ENCODE data around the gene FAM25C.
A peak's percentile ranks its signal among the peaks of the same experiment; 100 is the strongest.
"Not testable (repeated sequence)": the region's sequence is repeated elsewhere in the genome, so short reads cannot be mapped to it uniquely, and the experiment has no call there.

FAM25C gene

GRCh38 chr10:47999691-48000090 is at the start of gene FAM25C:
Gene FAM25C, minus strand, starts transcription at chr10:47999791. Its CDS starts 26 bp downstream, at chr10:47999765.
- DNase-seq = not testable (repeated sequence)

- not testable (repeated sequence) for DNase-seq
These were observed 45.0 kb upstream of the FAM25C start for GRCh38 chr10:48044557-48044956.

DNA sequence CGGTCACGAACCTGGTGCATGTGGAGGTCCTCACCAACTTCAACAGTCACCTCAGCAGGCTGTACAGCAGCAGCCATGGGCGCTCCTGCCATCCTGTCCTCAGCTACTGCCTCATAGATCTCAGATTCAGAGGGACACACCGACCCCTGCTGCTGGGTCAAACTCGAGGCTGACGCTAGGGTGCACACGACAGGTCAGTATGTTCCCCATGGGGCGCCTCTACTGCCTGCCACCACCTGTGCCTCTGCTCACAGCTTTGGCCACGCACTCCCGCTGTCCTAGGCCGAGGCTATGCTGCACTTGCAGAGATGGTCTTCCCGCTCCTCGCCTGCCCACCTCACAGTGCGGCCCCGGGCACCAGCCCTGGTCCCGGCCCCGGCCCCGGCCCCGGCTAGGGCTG is 31.8 kb upstream of the FAM25C start:
- DNase-seq = not testable (repeated sequence)

DNA sequence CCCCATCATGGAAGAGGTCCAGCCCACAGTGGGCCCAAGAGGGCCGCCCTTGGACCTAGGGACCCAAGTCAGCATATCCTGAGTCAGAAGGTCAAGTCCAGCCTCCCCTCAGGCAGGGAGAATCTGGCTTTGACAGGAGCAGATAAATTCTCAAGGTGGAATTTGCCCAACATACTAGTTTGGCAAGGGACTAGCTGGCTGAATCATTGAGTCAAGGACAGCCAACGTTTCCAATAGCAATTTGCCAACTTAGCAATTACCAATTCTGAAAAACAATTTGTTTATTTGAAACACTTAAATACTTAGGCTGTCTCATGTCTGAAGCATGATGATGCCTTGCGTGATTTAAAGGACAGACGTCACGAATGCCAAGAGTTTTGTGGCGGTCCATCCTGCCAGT is 2.7 kb upstream of the FAM25C start:
- DNase-seq = not testable (repeated sequence)

- DNase-seq = peak; percentile 16
These were observed 5.5 kb downstream of the FAM25C start for GRCh38 chr10:47994045-47994444.

DNA sequence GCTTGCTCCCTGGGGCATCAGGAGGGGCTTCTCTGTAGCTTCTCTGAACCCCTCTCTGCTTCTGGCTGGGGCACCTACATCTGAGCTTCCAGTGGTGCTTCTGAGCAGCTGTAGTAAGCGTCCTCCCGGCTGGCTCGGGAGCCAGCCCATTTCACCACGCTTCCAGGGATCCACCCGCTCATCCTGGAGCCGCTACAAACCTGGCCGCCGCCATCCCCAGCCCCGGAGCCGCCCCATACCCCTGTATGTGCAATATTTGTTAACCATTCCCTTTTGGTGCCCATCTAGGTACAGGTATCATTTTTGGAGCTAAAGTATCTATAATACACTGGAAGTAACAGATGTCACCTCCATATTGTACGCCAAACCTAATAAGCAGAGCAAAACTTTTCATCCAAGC is 7.0 kb downstream of the FAM25C start:
- DNase-seq = not testable (repeated sequence)

DNA sequence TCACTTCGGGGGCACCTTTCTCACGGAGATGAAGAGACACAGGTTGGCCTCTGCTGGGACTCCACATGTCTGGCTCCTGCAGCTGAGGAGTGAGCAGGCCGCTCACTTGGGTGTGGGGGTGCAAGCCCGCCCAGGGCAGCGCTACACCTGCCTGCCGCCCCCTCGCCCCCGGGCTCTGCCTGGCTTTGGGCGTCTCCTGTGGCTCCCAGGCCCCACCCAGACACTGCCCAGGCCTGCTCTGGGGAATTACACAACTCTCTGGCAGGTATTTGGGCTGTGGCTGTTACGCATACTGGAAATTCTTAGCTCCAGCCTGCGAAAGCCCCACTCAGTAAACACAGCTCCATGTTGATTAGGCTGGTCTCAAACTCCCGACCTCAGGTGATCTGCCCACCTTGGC is 7.9 kb downstream of the FAM25C start:
- not testable (repeated sequence) for DNase-seq

DNA sequence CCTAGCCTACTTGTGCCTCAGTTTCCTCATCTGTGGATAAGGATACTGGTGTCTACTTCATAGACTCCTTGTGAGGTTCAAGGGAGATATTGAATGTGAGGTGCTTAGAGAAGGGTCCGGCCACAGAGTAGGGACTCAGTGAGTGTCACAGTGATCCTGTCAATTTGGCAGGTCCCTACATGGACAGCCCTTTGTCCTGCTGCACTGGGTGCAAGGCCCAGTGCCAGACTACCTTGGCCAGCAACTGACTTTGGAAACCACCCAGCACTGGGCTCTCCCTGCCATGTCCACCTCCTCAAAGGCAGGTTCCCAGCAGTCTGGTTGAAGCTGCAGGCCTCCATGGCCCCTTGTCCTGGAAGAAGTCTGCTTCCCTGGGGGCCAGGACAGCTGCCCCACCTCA is 9.5 kb downstream of the FAM25C start:
- not testable (repeated sequence) for DNase-seq

DNA sequence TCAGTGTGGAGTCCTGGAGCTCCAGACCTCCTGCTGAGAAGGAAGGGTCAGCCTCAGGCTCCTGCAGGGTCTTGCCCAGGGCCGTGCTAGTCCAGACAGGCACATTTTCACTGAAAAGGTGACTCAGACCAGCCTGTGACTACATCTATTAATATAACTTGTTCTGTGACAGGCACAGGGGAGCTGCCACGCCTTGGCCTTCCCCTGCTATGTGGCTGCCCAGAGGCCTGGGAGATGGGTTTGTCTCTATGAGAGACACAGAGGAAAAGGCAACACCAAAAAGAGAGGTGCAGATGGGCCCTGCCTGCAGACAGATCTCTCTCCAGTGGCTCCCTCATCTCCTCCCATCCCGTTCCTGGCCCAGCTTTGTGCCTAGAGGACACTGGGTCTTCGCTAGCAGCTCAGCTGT is 10.0 kb downstream of the FAM25C start:
- DNase-seq = not testable (repeated sequence)

GRCh38 chr10:47988718-47989541 is 10.7 kb downstream of the FAM25C start:
- DNase-seq = not testable (repeated sequence)

GRCh38 chr10:47987952-47988351 is 11.6 kb downstream of the FAM25C start:
- DNase-seq = not testable (repeated sequence)

DNA sequence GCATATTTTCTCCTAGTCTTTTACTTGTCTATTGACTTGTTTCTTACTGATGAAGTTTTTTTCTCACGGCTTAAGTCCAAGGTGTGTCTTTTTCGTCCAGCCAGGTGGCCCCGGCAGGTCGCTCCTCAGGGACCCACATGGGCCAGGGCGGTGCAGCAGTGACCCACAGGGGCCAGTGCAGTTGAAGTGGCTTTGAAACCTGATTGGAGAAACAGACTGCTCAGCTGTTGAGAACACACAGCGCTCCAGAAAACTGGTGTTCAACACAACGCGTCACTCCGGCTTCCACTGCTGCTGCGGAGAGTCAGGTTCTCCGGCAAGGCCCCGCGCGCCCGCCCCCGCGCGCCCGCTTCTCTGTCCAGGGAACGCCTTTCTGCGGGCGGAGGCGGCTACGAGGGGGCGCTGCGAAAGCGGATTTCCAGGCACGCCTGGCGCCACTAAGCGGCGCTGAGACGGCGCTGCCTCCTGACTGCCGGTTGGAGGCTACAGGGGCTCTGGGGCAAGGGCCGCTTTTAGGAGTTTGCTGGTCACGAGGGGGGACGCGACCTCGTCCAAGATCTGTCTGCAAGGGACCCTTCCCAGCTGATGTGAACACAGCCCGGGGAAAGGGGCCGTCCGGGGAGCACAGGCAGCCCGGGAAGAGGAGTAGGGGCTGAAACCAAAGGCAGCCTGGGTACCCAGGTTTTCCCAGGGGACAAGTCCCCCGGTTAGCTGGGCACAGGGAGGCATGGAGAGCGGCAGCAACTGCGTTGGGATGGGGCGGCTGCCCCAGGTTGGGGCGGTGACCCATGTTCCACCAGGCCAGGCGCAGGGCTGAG is 13.0 kb downstream of the FAM25C start:
- not testable (repeated sequence) for DNase-seq

- not testable (repeated sequence) for DNase-seq
These were observed 24.2 kb downstream of the FAM25C start for GRCh38 chr10:47975409-47975808.

- not testable (repeated sequence) for DNase-seq
These were observed 26.5 kb downstream of the FAM25C start for GRCh38 chr10:47973131-47973530.

GRCh38 chr10:47972077-47972476 is 27.5 kb downstream of the FAM25C start:
- DNase-seq = not testable (repeated sequence)

GRCh38 chr10:47971598-47971997 is 28.0 kb downstream of the FAM25C start:
- not testable (repeated sequence) for DNase-seq

DNA sequence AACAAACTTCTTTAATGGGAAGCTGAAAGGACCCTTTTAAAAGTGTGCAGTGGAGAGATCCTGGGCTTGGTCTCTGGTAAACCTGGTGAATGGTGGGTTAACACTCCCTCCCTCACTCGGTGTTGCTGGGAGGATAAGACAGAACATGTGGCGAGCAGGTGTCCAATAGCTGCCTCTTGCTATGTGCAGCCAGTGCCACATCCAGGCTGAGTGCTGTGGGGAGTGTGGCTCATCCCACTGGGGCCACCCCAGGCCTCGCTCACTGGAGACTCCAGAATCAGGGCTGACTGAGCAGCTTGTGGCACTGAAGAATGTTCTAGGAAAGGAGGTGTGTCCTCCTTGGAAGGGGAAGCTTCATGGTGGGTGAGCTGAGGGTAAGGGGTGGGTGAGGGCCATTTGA is 29.5 kb downstream of the FAM25C start:
- not testable (repeated sequence) for DNase-seq

DNA sequence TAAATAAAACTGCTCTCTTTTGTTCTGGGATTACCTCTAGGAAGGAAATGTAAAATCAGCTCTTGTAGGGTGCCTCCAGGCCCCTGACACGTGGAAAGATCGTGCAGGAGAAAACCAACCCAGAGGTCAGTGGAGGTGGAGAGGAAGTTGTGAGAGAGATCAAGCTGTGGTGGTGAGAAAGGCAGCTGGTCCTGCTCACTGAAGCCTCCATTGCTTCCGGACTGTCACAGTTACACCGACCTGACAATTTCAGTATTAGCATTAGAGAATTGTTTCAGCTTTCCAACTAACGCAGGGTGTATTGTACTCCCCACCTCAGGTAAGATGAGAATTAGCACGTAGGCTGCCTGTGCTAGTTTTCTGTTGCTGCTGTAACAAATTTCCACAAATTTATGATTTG is 30.6 kb downstream of the FAM25C start:
- DNase-seq = not testable (repeated sequence)

- not testable (repeated sequence) for DNase-seq
These were observed 35.1 kb downstream of the FAM25C start for GRCh38 chr10:47964280-47965063.

GRCh38 chr10:47962785-47963184 is 36.8 kb downstream of the FAM25C start:
- not testable (repeated sequence) for DNase-seq

GRCh38 chr10:47960699-47961098 is 38.9 kb downstream of the FAM25C start:
- DNase-seq = not testable (repeated sequence)

DNA sequence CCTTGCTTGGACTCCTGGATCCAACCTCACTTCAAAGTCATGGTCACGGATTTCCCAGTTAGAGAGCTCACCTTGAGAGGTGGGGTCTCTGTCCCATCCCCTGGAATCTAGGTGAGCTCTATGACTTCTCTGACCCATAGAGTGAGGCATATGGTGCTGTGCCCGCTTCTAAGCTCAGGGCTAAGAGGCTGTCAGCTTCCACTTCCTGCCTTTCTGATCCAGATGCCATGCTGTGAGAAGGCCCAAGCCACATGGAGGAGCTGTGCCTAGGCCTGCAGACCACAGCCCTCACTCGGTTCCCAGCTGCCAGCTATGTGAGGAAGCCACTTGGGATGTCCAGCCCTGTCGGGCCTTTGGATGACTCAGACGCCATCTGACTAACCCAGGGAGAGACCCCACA is 39.9 kb downstream of the FAM25C start:
- DNase-seq = not testable (repeated sequence)

- not testable (repeated sequence) for DNase-seq
These were observed 42.4 kb downstream of the FAM25C start for GRCh38 chr10:47957158-47957557.
